Ishikawa (cell line): ENCODE results near the gene LRRC74A.

Experiments
- CEBPB ChIP-seq: IDR thresholded peaks from 2 replicates; pipeline ENCODE4 v1.6.1; 2012
- CREB1 ChIP-seq: IDR thresholded peaks from 2 replicates; pipeline ENCODE4 v1.6.1; 2012; ENCODE audit warnings: low read depth
- EGR1 ChIP-seq: IDR thresholded peaks from 2 replicates; pipeline ENCODE4 v1.6.1; 2012
- EP300 ChIP-seq: IDR thresholded peaks from 2 replicates; pipeline ENCODE4 v1.6.1; 2012; ENCODE audit warnings: borderline replicate concordance
- FOXM1 ChIP-seq: IDR thresholded peaks from 2 replicates; pipeline ENCODE4 v1.6.1; 2012; ENCODE audit warnings: low read depth, borderline replicate concordance
- MAX ChIP-seq: IDR thresholded peaks from 2 replicates; pipeline ENCODE4 v1.6.1; 2012
- NFIC ChIP-seq: IDR thresholded peaks from 2 replicates; pipeline ENCODE4 v1.6.1; 2012
- RAD21 ChIP-seq: IDR thresholded peaks from 2 replicates; pipeline ENCODE4 v1.6.1; 2012; ENCODE audit warnings: low read depth
- REST ChIP-seq: IDR thresholded peaks from 2 replicates; pipeline ENCODE4 v1.6.1; 2012; ENCODE audit warnings: low read depth, mild to moderate bottlenecking
- TAF1 ChIP-seq: IDR thresholded peaks from 2 replicates; pipeline ENCODE4 v1.6.1; 2012; ENCODE audit warnings: low read depth, mild to moderate bottlenecking
- TCF12 ChIP-seq: IDR thresholded peaks from 2 replicates; pipeline ENCODE4 v1.6.1; 2012; ENCODE audit warnings: low read depth
- TEAD4 ChIP-seq: IDR thresholded peaks from 2 replicates; pipeline ENCODE4 v1.6.1; 2012
- USF1 ChIP-seq: IDR thresholded peaks from 2 replicates; pipeline ENCODE4 v1.6.1; 2012
- YY1 ChIP-seq: IDR thresholded peaks from 2 replicates; pipeline ENCODE4 v1.6.1; 2012; ENCODE audit warnings: low read depth

- TF ChIP-seq EP300: no peak
- TF ChIP-seq REST: no peak
- TF ChIP-seq EGR1: no peak
- no peak for TF ChIP-seq TAF1
- TF ChIP-seq FOXM1: no peak
- no peak for TF ChIP-seq CEBPB
- TF ChIP-seq TCF12: no peak
- no peak for TF ChIP-seq TEAD4
- TF ChIP-seq YY1: no peak
- no peak for TF ChIP-seq RAD21
- TF ChIP-seq MAX: no peak
- no peak for TF ChIP-seq NFIC
- TF ChIP-seq USF1: no peak
- no peak for TF ChIP-seq CREB1
Measured at GRCh38 chr14:76834241-76834661, 8.0 kb downstream of the LRRC74A start.
